HG03039 (cell line): ENCODE data around the gene ISCA2.
"Not testable (repeated sequence)": the region's sequence is repeated elsewhere in the genome, so short reads cannot be mapped to it uniquely, and the experiment has no call there.

ENCODE experiments used
- ATAC-seq: cut with Tn5 transposase; IDR thresholded peaks from one replicate; pipeline ENCODE4 v1.9.1; 2021; ENCODE audit warnings: mild to moderate bottlenecking, moderate library complexity; ENCODE audit not compliant: unreplicated experiment

ISCA2 gene

DNA sequence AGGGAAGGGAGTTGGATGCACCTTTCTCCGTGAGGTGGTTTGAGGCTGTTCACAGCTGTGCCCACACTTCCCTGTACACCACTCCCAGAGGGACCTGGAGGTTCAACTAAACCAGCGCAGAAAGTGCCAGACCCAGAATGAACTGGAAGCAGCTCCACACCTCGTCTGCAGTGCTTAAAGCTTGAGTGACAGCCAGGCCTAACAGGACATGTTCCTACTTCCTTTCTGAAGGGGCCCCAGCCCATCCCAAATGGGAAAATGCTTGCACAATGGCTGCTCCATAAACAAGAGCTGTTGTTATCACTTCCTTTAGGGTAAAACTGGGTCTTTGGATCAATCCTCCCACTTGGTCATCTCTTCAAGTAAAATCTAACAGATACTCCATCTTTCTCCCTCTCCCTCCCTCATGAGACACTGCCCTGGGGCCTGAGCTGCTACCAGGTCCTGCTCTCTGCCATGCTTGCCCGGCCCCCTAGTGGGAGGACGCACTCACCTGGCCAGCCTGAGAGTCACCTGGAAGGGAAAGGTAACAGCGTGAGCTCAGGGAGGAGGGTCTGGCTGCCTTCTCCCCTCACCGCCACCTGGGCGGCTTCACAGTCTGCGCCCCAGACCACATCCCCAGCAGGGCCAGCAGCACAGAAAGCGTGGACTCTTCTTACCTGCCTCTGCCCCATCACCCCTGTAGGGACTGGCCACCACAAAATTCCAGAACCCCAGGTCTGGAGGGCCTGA, 33.5 kb downstream of the ISCA2 start:
- ATAC-seq = no peak

DNA sequence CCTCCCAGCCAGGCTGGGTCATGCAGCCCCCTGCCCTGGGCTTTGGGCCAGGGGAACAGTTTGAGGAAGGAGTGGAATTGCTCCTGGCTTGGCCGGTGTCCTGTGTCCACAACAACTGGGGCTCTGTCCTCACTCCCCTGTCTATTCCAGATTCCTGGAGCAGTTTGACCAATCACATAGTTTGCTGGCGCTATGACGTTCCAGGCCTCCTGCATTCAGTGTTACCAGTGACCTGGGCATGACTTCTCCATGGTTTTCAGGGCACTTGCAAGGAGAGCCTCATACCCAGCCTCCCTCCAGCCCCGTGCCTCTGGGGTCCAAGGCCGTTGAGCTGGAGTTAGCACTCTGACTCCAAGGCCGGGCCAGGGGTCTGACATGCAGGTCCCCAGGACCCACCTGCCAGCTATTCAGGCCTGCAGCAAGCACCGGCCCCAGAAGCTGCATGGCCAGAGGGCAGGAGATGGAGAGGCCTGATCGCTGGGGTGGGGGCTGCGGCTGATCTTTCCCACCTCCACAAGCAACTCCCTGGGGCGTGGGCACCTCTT, 34.2 kb downstream of the ISCA2 start:
- ATAC-seq = no peak

DNA sequence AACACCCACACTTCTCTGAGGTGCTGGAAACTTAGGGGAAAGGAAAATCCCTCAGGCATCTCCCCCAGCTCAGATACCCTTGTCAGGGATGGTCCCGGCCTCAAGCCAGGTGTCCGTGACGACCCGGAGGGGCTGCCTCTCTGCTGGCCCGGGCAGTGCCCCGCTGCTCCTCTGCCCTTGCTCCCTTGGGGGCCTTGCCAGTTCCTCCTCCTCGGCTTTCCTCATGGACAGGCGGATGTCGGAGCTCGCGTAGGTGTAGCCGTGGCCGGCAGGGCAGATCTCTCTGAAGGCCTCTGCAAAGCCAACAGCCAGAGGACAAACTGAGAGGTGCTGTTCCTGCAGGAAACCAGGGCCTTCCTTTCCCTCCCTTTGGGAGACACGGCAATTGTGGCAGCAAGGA, 34.8 kb downstream of the ISCA2 start:
- no peak for ATAC-seq

DNA sequence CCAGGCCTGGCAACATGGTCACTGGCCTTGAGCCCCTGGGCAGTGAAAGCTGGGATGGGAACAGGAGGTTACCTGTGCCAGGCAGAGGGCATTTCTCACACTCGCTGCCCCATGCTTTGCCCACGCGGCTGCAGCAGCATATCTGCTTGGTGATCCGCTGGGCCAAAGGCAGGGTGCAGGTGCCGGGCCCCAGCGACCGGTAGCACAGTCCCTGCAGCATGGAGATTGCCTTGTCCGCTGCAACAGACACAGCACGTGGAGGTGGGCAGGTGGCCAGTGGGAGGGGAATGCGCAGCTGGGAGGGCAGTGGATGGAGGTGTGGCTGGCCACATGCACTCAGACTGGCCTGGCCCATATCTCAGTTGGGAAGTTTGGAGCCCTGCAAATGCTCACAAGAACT, 35.3 kb downstream of the ISCA2 start:
- no peak for ATAC-seq

DNA sequence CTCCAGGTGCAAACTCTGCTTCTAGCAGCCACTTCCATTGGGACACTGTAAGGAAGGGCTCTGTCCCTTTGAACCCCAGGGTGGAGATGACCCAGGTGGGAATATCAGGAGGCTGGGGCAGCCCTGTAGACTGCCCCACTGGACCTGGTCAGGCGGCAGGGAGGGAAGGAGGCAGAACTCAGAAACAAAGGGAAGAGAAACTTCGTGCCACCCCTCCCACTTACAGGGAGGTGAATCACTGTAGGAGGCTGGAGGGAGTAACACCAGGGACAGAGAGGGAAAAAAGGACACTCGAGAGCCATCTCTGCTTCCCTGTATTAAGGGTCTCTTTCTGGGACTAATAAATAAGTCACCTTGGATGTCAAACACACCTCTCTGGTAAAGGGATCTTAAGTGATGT, 37.4 kb downstream of the ISCA2 start:
- no peak for ATAC-seq

DNA sequence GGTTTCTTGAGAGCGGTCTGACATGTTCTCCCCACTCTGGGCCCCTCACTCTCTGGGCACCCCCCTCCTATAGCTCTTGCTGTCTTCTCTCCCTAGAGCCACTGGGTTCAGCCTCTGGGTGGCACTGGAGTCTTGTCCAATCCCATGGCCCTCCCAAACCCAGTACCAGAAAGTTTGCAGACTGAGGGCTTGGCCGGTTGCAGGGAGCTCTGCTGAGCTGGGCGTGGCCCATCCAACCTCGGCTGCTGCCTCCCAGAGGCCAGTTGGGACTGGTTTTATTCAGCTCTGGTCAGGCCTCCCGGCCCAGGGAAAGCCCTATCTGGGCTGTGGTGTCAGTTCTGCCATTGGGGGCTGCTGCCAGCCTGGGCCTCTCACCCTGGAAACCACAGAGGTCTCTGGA, 37.9 kb downstream of the ISCA2 start:
- no peak for ATAC-seq

DNA sequence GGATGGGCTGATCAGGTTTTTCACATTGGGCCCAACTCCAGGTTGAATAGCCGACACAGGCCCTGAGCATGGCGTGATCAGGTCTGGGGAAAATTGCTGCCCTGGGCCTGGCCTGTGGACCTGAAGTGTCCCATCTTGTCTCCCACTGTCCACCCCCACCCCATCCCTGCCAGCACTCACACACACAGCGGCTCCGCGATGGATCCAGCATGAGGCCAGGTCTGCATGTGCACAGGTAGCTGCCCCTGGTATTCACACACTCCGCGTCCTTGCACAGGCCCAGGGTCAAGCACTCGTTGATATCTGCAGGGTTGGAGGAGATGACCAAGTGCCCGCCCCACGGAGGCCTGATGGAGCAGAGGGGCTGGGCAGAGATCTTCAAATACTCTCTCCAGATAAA, 38.7 kb downstream of the ISCA2 start:
- ATAC-seq = no peak

DNA sequence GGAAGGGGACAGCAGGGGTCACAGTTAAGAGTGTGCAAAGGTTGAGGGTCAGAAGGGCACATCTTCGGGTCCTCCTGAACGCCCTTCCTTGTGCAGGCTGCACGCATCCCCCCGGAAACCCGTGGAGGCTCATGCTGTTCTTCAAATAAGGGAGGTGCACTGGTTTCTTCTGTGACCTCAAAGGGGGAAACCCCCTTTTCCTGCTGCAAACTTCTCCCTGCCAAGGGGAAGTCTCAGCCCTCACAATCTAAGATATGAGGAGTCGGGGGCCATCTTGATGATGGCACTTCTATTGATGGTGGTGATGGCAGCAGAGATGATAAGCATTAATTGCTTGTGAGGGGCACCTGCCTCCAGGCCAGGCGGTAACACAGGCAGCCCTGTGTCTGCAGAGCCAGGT, 40.0 kb downstream of the ISCA2 start:
- ATAC-seq = no peak

DNA sequence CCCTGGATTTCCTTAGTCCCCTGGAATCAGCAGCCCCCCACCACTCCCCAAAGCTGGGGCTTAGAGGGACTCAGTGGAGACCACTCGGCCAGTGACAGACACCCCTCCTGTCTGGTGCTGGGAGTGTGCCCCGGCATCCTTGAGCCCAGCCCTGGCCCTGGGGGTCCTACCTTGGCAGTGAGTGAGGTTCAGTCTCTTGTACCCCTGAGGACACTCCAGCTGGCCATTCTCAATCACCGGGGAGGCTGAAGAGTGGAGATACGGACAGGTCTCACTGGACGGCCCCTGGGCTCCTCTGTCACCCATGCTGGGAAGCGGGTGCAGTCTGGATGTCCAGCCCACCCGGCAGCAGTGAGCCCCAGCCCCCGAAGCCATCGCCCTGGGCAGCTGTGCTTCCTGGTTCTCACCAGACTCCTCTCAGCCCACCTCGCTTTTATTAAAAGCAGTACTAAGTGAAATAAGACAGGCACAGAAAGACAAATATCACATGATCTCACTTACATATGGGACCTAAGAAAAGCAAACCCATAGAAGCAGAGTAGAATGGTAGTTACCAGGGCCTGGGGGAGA, 42.3 kb downstream of the ISCA2 start:
- no peak for ATAC-seq

DNA sequence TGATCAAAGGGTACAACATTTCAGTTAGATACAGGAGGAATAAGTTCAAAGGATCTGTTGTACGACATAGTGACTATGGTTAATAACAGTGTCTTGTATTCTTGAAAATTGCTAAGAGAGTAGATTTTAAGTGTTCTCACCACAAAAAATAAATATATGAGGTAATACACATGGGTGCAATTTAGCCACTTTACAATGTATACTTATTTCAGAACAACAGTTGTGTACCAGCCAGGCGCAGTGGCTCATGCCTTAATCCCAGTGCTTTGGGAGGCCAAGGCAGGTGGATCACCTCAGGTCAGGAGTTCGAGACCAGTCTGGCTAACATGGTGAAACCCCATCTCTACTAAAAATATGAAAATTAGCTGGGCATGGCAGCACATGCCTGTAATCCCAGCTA, 42.8 kb downstream of the ISCA2 start:
- ATAC-seq = not testable (repeated sequence)

DNA sequence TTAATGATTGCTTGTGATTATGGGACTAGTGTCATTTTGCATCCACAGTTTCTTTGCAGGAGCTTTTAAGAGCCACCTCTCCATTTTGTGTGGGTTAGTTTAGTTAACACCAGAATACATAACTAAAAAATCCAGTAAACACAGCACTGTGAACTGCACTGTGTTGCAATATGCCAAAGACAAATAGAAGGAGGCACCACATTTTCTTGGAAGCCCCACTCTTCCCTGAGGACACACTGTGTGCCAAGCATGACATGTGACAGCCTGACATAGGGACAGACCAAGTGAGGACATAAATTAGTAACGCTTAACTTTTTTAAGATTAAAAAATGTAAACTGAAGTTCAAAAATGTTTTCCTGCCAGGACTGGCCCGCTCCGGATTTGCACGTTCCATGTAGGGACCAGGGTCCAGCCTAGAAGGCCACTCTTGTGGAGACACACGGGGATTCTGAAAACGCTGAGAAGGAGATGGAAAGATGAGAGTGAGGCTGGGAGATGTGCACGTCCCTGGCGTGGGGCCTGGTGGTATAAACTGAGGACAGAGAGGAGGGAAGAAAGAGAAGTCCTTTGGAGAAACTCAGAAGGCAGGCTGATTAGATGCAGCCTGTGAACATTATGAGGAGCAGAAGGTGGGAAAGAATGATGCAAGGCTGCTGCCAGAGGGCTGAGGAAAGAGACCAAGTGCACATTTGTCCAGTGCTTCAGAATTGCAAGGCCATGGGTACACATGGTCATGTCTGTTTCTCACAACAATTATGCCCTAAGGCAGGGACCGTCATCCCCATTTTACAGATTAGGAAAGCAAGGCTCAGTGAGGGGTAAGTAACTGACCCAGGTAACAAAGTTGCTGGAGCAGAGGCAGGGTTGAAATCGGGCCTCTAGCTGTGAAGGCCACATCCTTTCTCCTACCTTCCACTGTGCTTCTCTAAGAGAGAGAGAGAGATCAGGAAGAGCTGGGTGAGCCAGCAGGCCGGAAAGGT, 45.1 kb downstream of the ISCA2 start:
- ATAC-seq = no peak

DNA sequence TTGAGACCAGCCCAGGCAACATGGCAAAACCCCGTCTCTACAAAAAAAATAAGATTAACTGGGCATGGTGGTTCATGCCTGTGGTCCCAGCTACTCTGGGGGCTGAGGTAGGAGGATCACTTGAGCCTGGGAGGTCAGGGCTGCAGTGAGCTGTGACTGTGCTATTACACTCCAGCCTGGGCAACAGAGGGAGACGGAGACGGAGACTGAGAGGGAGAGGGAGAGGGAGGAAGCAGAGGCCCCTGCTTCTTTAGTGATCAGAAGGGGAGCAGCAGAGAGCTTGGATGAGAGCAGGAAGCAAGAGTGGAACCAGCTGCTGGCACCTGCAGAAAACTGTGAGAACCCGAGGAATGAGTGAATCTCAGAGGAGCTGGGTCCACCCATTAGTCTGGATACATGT, 45.9 kb downstream of the ISCA2 start:
- ATAC-seq = no peak

DNA sequence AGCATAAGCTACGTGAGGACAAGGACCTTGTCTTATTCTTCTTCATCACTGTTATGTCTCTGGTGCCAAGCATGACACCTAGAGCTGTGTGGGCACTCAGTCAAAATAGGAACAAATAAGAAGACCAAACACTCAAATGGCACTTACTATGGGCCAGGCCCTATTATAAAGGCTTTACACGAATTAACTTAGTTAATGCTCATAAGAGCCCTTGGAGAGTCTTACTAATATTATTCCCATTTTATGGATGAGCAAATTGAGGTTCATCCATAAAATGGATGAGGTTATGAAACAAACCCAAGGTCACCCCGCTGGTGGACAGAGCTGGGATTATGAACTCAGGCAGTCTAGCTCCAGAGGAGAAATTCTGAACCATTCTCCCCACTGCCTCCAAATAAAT, 47.7 kb downstream of the ISCA2 start:
- ATAC-seq = no peak

DNA sequence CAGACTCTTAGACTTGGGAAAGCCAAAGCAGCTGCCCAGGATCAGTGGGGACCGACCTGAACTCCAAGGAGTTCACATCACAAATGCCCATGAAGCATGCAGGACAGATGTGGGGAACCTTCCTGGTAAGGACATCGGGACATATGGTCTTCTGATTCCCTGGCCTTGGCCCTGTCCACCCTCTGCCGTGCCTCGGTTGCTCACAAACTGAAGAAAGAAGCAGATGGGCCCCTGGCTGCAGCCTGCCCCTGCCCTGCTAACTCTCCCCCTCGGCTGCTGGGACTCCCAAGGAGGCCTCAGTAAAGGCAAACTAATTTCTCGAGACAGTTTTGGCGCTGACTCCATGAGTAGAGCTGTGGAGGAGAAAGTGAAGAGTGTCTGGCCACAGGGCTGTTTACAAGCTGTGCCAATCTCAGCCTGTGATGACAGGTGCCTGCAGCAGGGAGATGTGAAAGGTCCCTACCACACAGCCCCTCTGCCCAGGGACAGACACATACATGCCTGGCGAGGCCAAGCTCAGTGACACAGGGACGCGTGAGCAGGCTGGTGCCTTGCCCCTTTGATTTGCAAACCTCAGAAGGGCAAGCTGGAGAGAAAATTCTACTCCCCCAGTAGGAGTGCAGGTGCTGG, 48.6 kb downstream of the ISCA2 start:
- ATAC-seq = no peak

DNA sequence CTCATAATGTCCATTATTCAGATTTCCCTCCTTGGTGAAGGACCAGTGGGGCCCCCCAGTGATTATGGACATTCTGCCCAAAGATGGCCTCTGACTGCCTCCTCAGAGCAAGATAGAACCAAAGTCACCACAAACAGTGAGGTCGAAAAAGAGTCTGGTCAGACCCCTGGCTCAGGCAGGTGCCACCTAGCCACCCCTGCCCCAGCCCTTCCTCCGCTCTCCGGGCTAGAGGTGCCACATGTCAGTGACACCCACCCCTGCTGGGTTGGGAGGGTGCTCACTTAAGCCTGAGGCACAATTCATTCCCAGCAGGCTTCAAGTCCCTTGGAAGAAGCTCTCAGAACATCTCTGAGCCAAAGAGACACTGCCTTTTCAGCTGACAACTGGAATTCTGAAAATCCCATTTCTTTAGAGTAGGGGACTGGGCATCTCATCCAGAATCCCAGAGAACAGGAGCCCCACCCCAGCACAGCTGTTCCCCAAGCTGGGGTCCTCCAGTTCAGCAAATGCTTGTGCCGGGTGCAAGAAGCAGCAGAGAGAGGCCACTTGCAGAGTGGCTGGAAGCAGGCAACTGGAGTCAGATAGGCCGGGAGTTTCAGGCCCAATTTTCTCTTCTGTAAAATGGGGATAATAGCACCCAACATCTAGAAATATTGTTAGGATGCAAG, 50.3 kb downstream of the ISCA2 start:
- no peak for ATAC-seq

DNA sequence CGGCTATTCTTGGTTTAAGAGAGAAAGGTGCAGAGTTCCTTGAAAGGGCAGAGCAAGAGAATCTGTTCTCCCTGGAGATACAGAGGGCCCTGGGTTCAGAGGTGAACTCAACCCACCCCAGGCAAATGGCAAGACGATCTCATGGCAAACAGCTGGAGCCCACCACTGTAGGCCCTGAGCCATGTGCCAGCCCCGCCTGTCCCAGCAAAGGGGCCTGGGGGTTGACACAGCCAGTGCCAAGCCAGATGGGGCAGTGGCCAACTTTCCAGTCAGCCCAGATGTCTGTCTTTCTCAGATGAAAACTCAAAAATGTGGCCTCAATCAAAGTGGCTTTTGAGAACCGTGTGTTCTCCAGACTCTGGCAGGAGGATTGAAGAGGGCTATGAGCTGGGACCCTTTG, 51.8 kb downstream of the ISCA2 start:
- no peak for ATAC-seq

DNA sequence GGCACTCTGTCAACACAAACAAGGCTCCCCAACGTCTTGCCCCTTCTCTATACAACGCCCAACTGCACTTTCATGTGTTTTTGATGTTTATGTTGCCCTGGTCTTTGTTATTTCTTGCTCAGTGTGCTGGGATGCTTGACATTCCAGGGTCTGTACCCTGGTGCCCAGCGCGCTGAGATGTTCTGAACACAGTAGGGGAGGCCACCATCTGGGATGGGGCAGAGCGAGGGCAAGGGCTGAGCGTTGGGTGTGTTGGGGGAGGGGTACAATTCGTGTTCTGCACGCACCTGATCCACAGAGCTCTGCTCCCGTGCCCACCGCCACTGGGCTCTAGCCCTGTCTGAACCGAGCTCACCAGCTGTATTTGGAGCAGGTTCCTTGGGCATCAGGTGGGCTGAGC, 52.9 kb downstream of the ISCA2 start:
- ATAC-seq = no peak
